Neural crest cell (in vitro differentiated cells): ENCODE results near the gene SLC47A2. TPM values are rescaled to one million over a fixed set of nuclear protein-coding genes. Genes with fewer than 3 reads are reported as not detected.

Experiments
- DNase-seq: peaks from one replicate; pipeline ENCODE4 v3.0.0; 2021; ENCODE audit warnings: low read depth, mixed read lengths, low spot score
- H3K27ac Mint-ChIP-seq: one replicate; pipeline ENCODE4 v1.8.0; 2021; ENCODE audit warnings: mild to moderate bottlenecking, mixed read lengths; ENCODE audit not compliant: unreplicated experiment
- H3K27me3 Mint-ChIP-seq: 2 replicates; pipeline ENCODE4 v1.8.0; 2021; ENCODE audit warnings: low read depth, mild to moderate bottlenecking, mixed read lengths
- H3K36me3 Mint-ChIP-seq: 2 replicates; pipeline ENCODE4 v1.8.0; 2021; ENCODE audit warnings: low read depth, mild to moderate bottlenecking, mixed read lengths
- H3K4me1 Mint-ChIP-seq: 2 replicates; pipeline ENCODE4 v1.8.0; 2021; ENCODE audit warnings: mixed read lengths
- H3K4me3 Mint-ChIP-seq: one replicate; pipeline ENCODE4 v1.8.0; 2021; ENCODE audit warnings: mild to moderate bottlenecking, mixed read lengths
- H3K9me3 Mint-ChIP-seq: 2 replicates; pipeline ENCODE4 v1.8.0; 2021; ENCODE audit warnings: mixed read lengths
- total RNA-seq: library from RNA; stranded (reverse); gene quantifications from 2 replicates; pipeline ENCODE4 v1.2.1, GENCODE V29; 2021
- TF ChIP-seq, protein P1 (sequence below): fragments of 200-600 bp; sonication (generic); conservative IDR thresholded peaks from 2 replicates; pipeline ENCODE4 v1.5.0; 2021; ENCODE audit warnings: antibody characterized with exemption, mild to moderate bottlenecking

SLC47A2 gene
- total RNA-seq, 1 donor from 2014 or later = not detected

GRCh38 chr17:19654896-19655295, 61.5 kb downstream of the SLC47A2 start:
- Mint-ChIP-seq H3K27me3 (no peaks in the 10 kb centered on the region), H3K4me3 (peak overlapping the region; percentile 7)

GRCh38 chr17:19654342-19654886, 62.0 kb downstream of the SLC47A2 start:
- H3K27ac Mint-ChIP-seq = no peak overlapping the region
- H3K9me3 Mint-ChIP-seq = no peaks in the 10 kb centered on the region
- H3K36me3 Mint-ChIP-seq = peaks cover 42% of the 10 kb centered on the region
- TF ChIP-seq, protein P1, sequence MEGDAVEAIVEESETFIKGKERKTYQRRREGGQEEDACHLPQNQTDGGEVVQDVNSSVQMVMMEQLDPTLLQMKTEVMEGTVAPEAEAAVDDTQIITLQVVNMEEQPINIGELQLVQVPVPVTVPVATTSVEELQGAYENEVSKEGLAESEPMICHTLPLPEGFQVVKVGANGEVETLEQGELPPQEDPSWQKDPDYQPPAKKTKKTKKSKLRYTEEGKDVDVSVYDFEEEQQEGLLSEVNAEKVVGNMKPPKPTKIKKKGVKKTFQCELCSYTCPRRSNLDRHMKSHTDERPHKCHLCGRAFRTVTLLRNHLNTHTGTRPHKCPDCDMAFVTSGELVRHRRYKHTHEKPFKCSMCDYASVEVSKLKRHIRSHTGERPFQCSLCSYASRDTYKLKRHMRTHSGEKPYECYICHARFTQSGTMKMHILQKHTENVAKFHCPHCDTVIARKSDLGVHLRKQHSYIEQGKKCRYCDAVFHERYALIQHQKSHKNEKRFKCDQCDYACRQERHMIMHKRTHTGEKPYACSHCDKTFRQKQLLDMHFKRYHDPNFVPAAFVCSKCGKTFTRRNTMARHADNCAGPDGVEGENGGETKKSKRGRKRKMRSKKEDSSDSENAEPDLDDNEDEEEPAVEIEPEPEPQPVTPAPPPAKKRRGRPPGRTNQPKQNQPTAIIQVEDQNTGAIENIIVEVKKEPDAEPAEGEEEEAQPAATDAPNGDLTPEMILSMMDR = no peak
- no peak for DNase-seq
- H3K4me3 Mint-ChIP-seq = no peak overlapping the region
- no peaks in the 10 kb centered on the region for H3K27me3 Mint-ChIP-seq
- peaks cover 11% of the 10 kb centered on the region for H3K4me1 Mint-ChIP-seq

More at GRCh38 chr17:19654896-19655295, 61.5 kb downstream of the SLC47A2 start:
- Mint-ChIP-seq H3K9me3 (no peaks in the 10 kb centered on the region), H3K36me3 (peaks cover 44% of the 10 kb centered on the region), H3K27ac (no peak overlapping the region), H3K4me1 (peaks cover 6% of the 10 kb centered on the region)
- no peak for DNase-seq
- TF ChIP-seq, protein P1 = no peak

- TF ChIP-seq, protein P1 = no peak
- H3K27ac Mint-ChIP-seq = no peak overlapping the region
- no peaks in the 10 kb centered on the region for H3K27me3 Mint-ChIP-seq
- no peak for DNase-seq
- peaks cover 20% of the 10 kb centered on the region for H3K4me1 Mint-ChIP-seq
- H3K9me3 Mint-ChIP-seq = no peaks in the 10 kb centered on the region
- no peak overlapping the region for H3K4me3 Mint-ChIP-seq
- peaks cover 35% of the 10 kb centered on the region for H3K36me3 Mint-ChIP-seq
Measured at GRCh38 chr17:19652595-19652994, 63.8 kb downstream of the SLC47A2 start.

DNA sequence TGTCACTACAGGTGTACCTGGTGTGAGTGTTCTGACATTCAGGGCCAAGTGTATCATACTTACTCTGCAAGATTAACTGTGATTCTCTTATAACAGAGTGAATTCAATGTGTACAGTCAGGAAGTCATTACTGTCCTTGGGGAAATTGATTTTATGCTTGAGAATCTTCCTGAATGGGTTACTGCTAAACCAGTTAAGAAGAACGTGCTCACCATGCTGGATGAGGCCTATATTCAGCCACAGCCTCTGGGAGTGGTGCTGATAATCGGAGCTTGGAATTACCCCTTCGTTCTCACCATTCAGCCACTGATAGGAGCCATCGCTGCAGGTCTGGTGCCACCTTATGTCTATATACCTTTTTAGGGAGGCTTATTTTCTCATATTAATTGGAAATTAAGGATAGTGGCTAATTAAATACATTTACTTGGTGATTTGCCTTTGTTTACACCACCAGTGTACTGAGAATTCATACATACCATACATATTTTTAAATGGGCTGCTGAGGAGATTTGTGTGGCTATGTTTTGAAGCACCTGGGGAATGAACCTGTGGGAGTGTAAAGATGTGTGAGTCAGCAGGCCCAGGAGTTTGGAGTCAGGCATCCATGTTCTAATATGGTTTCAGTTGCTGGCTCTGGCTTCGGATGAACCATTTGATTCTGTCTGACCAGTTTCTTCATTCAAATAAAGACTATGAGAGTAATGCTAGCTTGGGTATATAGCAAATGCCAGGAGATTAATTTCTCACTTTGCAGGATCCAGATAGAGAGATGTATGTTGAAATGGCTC, 64.7 kb downstream of the SLC47A2 start:
- H3K4me3 Mint-ChIP-seq = peak overlapping the region; percentile 42

GRCh38 chr17:19650826-19651225, 65.6 kb downstream of the SLC47A2 start:
- Mint-ChIP-seq H3K9me3 (no peaks in the 10 kb centered on the region), H3K4me1 (peaks cover 28% of the 10 kb centered on the region), H3K27ac (no peak overlapping the region), H3K27me3 (no peaks in the 10 kb centered on the region), H3K4me3 (peak overlapping the region; percentile 79), H3K36me3 (peaks cover 24% of the 10 kb centered on the region)
- TF ChIP-seq, protein P1 = no peak
- DNase-seq = no peak

More for the DNA sequence above, 64.7 kb downstream of the SLC47A2 start:
- Mint-ChIP-seq H3K9me3 (no peaks in the 10 kb centered on the region), H3K4me1 (peaks cover 26% of the 10 kb centered on the region), H3K36me3 (peaks cover 33% of the 10 kb centered on the region), H3K27ac (no peak overlapping the region), H3K27me3 (no peaks in the 10 kb centered on the region)
- TF ChIP-seq, protein P1 = no peak
- DNase-seq = no peak
